Common myeloid progenitor, CD34-positive (primary cell): ENCODE data around the gene PRR19.
A peak's percentile ranks its signal among the peaks of the same experiment; 100 is the strongest.
"Not testable (repeated sequence)": the region's sequence is repeated elsewhere in the genome, so short reads cannot be mapped to it uniquely, and the experiment has no call there.

Source experiments
- CTCF ChIA-PET: fragments of 350-600 bp; sonication (Branson Sonifier 250); formaldehyde crosslinking; loops from one replicate; lab custom pipeline; 2021; ENCODE audit warnings: antibody characterized with exemption; lab: Charles Lee
- POLR2A ChIA-PET: fragments of 350-600 bp; sonication (Branson Sonifier 250); formaldehyde crosslinking; loops from one replicate; lab custom pipeline; 2021; ENCODE audit warnings: antibody characterized with exemption; lab: Charles Lee
- DNase-seq, 3 donors: peaks; one replicate each; pipeline versions ENCODE4 v3.0.0 to v3.0.0-alpha.2; 2013
- H3K27ac ChIP-seq, 2 experiments: 1 replicate in 1 of 2; 2 replicates in 1 of 2; pipeline ENCODE4 v1.7.0; 2013; ENCODE audit warnings: inconsistent platforms in 2 of 2, low read length in 2 of 2, mild to moderate bottlenecking in 2 of 2, low read depth in 1 of 2, moderate library complexity in 1 of 2; ENCODE audit not compliant: severe bottlenecking in 2 of 2, insufficient read depth in 1 of 2, poor library complexity in 1 of 2
- H3K27me3 ChIP-seq, 5 experiments: replicated peaks in 2 of 5; 1 replicate in 3 of 5; 2 replicates in 2 of 5; pipeline versions ENCODE4 v1.6.1 to v1.7.0; 2013; ENCODE audit warnings: low read length in 4 of 5, mild to moderate bottlenecking in 2 of 5, moderate library complexity in 2 of 5, inconsistent platforms in 1 of 5; ENCODE audit not compliant: insufficient read depth in 5 of 5, control insufficient read depth in 4 of 5
- H3K36me3 ChIP-seq, 4 experiments: 1 replicate in 2 of 4; 2 replicates in 2 of 4; pipeline versions ENCODE4 v1.6.1 to v1.7.0; 2013; ENCODE audit warnings: low read length in 3 of 4, control low read depth in 1 of 4, mild to moderate bottlenecking in 1 of 4; ENCODE audit not compliant: control insufficient read depth in 4 of 4, insufficient read depth in 4 of 4
- H3K4me1 ChIP-seq, 4 experiments: 1 replicate in 3 of 4; 2 replicates in 1 of 4; pipeline versions ENCODE4 v1.6.1 to v1.7.1; 2013; ENCODE audit warnings: low read length in 3 of 4, mild to moderate bottlenecking in 3 of 4, control low read depth in 1 of 4, inconsistent platforms in 1 of 4, moderate library complexity in 1 of 4; ENCODE audit not compliant: control insufficient read depth in 4 of 4, insufficient read depth in 4 of 4; ENCODE audit errors: control extremely low read depth in 1 of 4
- H3K4me3 ChIP-seq, 7 experiments: 1 replicate in 4 of 7; 2 replicates in 3 of 7; pipeline versions ENCODE4 v1.5.1 to v1.7.0; 2013; ENCODE audit warnings: mild to moderate bottlenecking in 7 of 7, low read length in 6 of 7, moderate library complexity in 6 of 7, inconsistent platforms in 2 of 7, low read depth in 2 of 7, control low read depth in 1 of 7; ENCODE audit not compliant: insufficient read depth in 4 of 7, control insufficient read depth in 1 of 7; ENCODE audit errors: extremely low read depth in 1 of 7
- H3K9me3 ChIP-seq, 5 experiments: 1 replicate in 4 of 5; 2 replicates in 1 of 5; pipeline versions ENCODE4 v1.6.1 to v1.7.1; 2013; ENCODE audit warnings: low read length in 4 of 5, mild to moderate bottlenecking in 2 of 5, inconsistent platforms in 1 of 5, low read depth in 1 of 5, moderate library complexity in 1 of 5; ENCODE audit not compliant: control insufficient read depth in 4 of 5, insufficient read depth in 2 of 5; ENCODE audit errors: control extremely low read depth in 1 of 5
- WGBS: methylation state at CpG from one replicate; pipeline ENCODE4 v1.1.5; 2013; ENCODE audit not compliant: insufficient coverage; 5-methylcytosine and 5-hydroxymethylcytosine counted together

Gene PRR19

DNA sequence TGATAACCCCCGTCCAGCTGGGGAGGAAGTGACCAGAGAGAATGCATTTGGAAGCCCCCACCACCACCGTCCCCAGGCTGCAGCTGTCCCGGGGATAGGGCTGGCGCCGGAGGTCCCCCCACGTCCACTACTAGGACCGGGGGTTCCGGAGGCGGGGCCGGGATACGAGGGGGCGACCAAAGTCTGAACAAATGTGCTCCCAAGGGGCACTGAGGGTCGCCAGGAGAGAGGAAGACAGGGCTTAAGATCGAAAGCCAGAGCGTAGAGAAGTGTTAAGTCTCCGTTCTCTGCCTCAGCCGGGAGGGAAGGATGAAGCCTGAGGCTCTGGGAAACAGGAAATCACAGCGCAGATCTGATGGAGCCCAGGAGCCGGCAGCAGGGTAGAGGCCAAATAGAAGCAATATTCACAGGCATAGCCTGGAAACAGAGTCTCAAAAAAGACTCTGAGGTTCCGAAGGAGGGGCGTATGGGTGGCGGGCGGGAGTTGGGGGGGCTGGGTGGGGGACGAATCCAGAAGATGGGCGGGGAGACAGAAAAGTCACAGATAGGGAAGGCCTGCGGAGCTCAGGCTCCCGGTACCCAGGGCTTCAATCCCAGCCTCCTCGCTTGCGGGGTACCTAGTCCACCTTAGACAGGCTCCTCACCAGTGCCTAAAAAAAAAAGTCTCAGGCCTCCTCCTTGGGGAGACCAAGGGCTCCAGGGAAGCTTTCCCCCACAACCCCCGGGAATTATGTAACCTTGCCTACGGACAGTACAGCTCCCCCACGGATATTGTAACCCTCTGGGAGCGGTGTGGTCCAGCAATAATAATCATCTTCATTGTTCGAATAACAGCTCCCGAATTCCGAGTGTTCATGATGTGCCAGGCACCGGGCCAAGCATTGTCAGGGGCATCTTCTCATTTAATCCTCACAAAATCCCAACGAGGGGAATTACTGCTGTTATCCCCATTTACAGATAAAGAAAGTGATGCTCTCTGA lies 45.9 kb upstream of the PRR19 start:
- DNase-seq, result no peak
- WGBS, result 10% methylated on average over 33 of the region's 38 CpGs
- Histone ChIP-seq H3K27ac (no peak overlapping the region), H3K4me1 (peaks cover 0 to 36% (median 31%) of the 10 kb centered on the region in 4 experiments), H3K27me3 (no peaks in the 10 kb centered on the region), H3K36me3 (no peaks in the 10 kb centered on the region), H3K4me3 (peak overlapping the region; percentile 39 to 96 (median 71)), H3K9me3 (no peaks in the 10 kb centered on the region)
- CTCF ChIA-PET, result interaction anchor here (0.6 to 3.0 kb wide), 5 partner anchors 11 to 305 kb away, joined by 3 to 13 read pairs (median 3); no protein-coding TSS in a partner anchor
- POLR2A ChIA-PET, result interaction anchor here (0.8 to 1.5 kb wide), 4 partner anchors 11 to 15 kb away, joined by 3 to 4 read pairs (median 4); partner anchors contain the start of gene CIC

DNA sequence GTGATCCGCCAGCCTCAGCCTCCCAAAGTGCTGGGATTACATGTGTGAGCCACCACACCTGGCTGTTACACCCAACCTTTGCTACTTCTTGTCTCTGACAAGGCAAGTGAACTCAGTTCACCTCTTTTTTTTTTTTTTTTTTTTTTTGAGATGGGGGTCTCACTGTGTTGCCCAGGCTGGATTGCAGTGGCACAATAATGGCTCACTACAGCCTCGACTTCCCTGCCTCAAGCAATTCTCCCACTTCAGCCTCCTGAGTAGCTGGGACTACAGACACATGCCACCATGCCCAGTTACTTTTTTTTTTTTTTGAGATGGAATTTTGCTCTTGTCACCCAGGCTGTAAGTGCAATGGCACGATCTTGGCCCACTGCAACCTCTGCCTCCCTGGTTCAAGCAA lies 44.1 kb upstream of the PRR19 start:
- DNase-seq, H3K4me3 ChIP-seq, POLR2A ChIA-PET, H3K27me3 ChIP-seq, H3K36me3 ChIP-seq, H3K27ac ChIP-seq, H3K9me3 ChIP-seq: not testable (repeated sequence)
- CTCF ChIA-PET, result interaction anchor here (3.0 kb wide), 1 partner anchor 21 kb away, joined by 13 read pairs; no protein-coding TSS in a partner anchor
- 100% methylated on average over 1 of the region's 3 CpGs for WGBS
- peaks cover 0 to 18% (median 14%) of the 10 kb centered on the region in 4 experiments for H3K4me1 ChIP-seq

DNA sequence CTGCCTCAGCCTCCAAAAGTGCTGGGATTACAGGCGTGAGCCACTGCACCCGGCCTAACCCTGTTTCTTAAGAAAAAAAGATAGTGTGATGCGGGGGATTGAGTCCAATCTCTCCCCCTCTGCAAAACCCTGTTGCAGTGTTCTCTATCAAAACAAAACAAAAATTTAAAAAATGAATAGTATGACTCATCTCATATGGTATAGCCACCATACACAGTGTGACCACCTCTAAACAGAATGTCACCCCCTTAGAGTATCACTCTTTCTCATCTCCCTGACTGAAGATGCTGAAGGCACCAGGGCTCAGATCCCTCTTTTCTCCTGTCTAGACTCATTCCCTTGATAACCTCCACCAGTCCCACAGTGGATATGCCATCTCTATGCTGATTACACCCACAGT lies 40.2 kb upstream of the PRR19 start:
- no peaks in the 10 kb centered on the region for H3K9me3 ChIP-seq
- POLR2A ChIA-PET, result interaction anchor here (0.5 kb wide), 1 partner anchor 1515 kb away, joined by 4 read pairs; no protein-coding TSS in a partner anchor
- H3K36me3 ChIP-seq, result no peaks in the 10 kb centered on the region
- WGBS, result no CpG with 5 or more reads among the region's 3 CpGs
- DNase-seq, result no peak
- no peaks in the 10 kb centered on the region for H3K27me3 ChIP-seq
- CTCF ChIA-PET, result interaction anchor here (1.1 to 1.4 kb wide), 2 partner anchors 11 kb away, joined by 3 to 4 read pairs; no protein-coding TSS in a partner anchor
- H3K4me1 ChIP-seq, result no peaks in the 10 kb centered on the region
- H3K4me3 ChIP-seq, result no peak overlapping the region
- H3K27ac ChIP-seq, result no peak overlapping the region

DNA sequence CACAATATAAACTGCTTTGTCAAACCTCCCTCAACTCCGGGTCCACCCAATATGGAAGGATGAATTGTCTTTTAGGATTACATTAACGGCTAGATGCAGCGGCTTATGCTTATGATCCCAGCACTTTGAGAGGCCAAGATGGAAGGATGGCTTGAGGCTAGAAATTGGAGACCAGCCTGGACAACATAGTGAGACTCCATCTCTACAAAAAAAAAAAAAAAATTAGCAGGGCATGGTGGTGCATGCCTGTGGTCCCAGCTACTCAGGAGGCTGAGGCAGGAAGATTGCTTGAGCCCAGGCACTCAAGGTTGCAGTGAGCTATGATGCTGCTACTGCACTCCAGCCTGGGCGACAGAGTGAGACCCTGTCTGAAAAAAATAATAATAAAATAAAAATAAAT lies 35.8 kb upstream of the PRR19 start:
- H3K4me3 ChIP-seq, H3K27ac ChIP-seq, H3K27me3 ChIP-seq, H3K9me3 ChIP-seq, H3K36me3 ChIP-seq, DNase-seq: not testable (repeated sequence)
- peaks cover 7 to 25% (median 24%) of the 10 kb centered on the region in 4 experiments for H3K4me1 ChIP-seq
- CTCF ChIA-PET, result interaction anchor here (0.9 kb wide), 1 partner anchor 22 kb away, joined by 3 read pairs; no protein-coding TSS in a partner anchor
- 100% methylated on average over 2 of the region's 4 CpGs for WGBS
- POLR2A ChIA-PET, result interaction anchor here (0.6 kb wide), 2 partner anchors 1292 to 1489 kb away, joined by 4 to 5 read pairs; no protein-coding TSS in a partner anchor

DNA sequence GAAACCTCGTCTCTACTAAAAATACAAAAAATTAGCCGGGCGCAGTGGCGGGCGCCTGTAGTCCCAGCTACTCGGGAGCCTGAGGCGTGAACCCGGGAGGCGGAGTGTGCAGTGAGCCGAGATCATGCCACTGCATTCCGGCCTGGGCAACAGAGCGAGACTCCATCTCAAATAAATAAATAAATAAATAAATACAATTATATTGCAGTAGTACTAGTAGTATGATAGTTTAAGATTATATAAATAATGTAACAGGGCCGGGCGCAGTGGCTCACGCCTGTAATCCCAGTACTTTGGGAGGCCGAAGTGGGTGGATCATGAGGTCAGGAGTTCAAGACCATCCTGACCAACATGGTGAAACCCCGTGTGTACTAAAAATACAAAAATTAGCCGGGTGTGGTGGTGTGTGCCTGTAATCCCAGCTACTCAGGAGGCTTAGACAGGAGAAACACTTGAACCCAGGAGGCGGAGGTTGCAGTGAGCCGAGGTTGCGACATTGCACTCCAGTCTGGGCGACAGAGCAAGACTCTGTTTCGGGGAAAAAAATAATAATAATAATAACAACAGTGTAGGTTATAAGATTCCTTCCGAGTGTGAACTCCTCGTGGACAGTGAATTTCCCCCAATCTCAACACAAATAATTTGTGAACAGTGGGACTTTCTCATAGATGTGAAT lies 34.9 kb upstream of the PRR19 start:
- not testable (repeated sequence) for H3K27ac ChIP-seq, H3K27me3 ChIP-seq, H3K9me3 ChIP-seq, H3K36me3 ChIP-seq, DNase-seq
- peaks cover 7 to 35% (median 33%) of the 10 kb centered on the region in 4 experiments for H3K4me1 ChIP-seq
- ChIA-PET CTCF (interaction anchor here (0.9 to 1.0 kb wide), 2 partner anchors 11 to 21 kb away, joined by 3 read pairs; no protein-coding TSS in a partner anchor), POLR2A (interaction anchor here (0.7 kb wide), 2 partner anchors 11 to 12 kb away, joined by 3 read pairs; partner anchors contain the start of gene ERF)
- peak overlapping the region in 2 of 7 experiments; percentile 83 to 93 for H3K4me3 ChIP-seq
- WGBS, result 100% methylated on average over 6 of the region's 25 CpGs

DNA sequence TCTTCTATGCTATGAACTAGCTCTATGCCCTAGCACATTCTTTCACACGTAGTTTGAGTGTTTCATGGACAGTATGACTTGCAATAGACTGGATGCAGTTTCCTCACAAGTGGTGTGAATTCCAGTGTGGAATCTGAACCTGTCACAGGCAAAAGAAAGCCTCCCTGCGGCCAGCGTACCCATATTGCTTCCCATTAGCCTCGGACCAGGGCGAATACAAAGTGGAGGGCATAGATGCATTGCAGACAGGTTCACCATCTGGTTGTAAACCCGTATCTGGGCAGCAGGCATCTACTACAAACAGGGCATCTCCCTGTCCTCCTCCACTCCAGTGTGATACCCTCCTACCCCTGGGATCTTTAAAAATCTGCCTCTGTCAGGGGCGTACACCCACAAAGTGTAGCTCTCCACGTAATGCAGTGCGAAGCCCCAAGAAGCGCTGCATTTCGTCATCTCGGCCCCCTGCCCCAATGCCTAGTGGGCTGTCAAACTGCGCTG lies 34.2 kb upstream of the PRR19 start:
- Histone ChIP-seq H3K27ac (peak overlapping the region; percentile 99), H3K4me3 (peak overlapping the region; percentile 35 to 93 (median 81)), H3K9me3 (no peaks in the 10 kb centered on the region), H3K27me3 (no peaks in the 10 kb centered on the region), H3K4me1 (peaks cover 7 to 37% (median 33%) of the 10 kb centered on the region in 4 experiments), H3K36me3 (peaks cover 0 to 12% (median 5%) of the 10 kb centered on the region in 4 experiments)
- POLR2A ChIA-PET, result interaction anchor here (0.7 kb wide), 2 partner anchors 12 to 13 kb away, joined by 3 read pairs; partner anchors contain the start of gene ERF
- CTCF ChIA-PET, result interaction anchor here (1.0 kb wide), 1 partner anchor 12 kb away, joined by 3 read pairs; no protein-coding TSS in a partner anchor
- WGBS, result 9% methylated on average over 12 of the region's 13 CpGs
- DNase-seq, result no peak
